Mammary epithelial cell (primary cell): ENCODE results near the gene WNT5B.

Source experiments
- EZH2 ChIP-seq: IDR thresholded peaks from 2 replicates; pipeline ENCODE4 v1.6.1; 2012; ENCODE audit warnings: low read length, inconsistent platforms, borderline replicate concordance
- TF ChIP-seq, protein P1 (sequence below), 2 donors: IDR thresholded peaks in 1 of 2; conservative IDR thresholded peaks in 1 of 2; 2 replicates each; pipeline ENCODE4 v1.5.1; 2011 to 2012; ENCODE audit warnings: inconsistent platforms in 2 of 2, low read length in 2 of 2, mild to moderate bottlenecking in 2 of 2, control low read depth in 1 of 2, low read depth in 1 of 2; ENCODE audit not compliant: insufficient read depth in 1 of 2; ENCODE audit errors: extremely low read depth in 1 of 2

DNA sequence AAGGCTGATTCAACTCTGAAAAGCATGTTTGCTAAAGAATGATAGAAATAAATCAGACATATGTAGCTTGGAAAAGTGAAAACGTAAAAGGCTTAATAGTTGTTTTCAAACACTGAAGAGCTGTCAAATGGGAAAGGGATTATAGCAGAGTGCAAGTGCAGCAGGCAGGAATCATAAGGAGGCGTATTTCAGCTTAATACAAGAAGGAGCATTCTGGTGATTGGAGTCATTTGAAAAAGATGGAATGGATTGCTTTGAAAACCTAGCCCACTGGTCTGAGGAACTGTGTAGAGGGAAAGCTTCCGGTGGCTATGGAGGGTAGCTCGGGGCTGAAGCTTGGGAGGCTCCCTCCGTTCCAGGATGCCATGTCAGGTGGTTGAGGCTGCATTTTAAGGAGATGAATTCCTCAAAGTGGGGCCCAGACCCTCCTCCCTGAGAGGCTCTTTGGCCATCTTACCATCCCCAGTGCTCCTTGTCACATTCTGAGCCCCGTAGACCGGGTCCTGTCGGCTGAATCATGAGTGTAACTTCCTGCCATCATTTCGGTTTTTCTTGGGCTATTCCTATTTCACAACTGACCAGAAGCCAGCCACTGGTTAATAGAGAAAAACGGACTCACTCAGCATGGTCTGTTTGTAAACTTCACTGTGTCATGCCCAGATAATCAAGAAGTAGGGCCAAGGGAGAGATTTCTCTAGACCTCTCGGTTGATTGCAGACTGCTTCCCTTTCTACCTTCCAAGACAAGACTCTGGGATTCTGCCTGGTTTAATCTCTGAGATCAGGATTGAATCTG lies 6.5 kb downstream of the WNT5B start:
- TF ChIP-seq, protein P1, sequence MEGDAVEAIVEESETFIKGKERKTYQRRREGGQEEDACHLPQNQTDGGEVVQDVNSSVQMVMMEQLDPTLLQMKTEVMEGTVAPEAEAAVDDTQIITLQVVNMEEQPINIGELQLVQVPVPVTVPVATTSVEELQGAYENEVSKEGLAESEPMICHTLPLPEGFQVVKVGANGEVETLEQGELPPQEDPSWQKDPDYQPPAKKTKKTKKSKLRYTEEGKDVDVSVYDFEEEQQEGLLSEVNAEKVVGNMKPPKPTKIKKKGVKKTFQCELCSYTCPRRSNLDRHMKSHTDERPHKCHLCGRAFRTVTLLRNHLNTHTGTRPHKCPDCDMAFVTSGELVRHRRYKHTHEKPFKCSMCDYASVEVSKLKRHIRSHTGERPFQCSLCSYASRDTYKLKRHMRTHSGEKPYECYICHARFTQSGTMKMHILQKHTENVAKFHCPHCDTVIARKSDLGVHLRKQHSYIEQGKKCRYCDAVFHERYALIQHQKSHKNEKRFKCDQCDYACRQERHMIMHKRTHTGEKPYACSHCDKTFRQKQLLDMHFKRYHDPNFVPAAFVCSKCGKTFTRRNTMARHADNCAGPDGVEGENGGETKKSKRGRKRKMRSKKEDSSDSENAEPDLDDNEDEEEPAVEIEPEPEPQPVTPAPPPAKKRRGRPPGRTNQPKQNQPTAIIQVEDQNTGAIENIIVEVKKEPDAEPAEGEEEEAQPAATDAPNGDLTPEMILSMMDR (conservative IDR thresholded peaks at IDR 0.05 in 1 of 2, IDR thresholded peaks at IDR 0.05 in 1 of 2; ENCODE audit: extremely low read depth in 1 of 2, insufficient read depth in 1 of 2, low read depth in 1 of 2, low read length in 2 of 2) = no peak
- TF ChIP-seq EZH2 = no peak
